Posterior cingulate gyrus (tissue), 11 donors: ENCODE data around the gene CD200.

Source experiments
- DNase-seq, 10 donors: peaks; one replicate each; pipeline versions ENCODE4 v3.0.0 to v3.0.0-alpha.2; 2020 to 2021; ENCODE audit warnings: mixed read lengths in 3 of 10
- intact Hi-C: fragments of 100-400 bp; cut with DNase I; formaldehyde crosslinking; loops from one replicate; pipeline ENCODE4 v1.15.1; 2023

The CD200 gene, protein sequence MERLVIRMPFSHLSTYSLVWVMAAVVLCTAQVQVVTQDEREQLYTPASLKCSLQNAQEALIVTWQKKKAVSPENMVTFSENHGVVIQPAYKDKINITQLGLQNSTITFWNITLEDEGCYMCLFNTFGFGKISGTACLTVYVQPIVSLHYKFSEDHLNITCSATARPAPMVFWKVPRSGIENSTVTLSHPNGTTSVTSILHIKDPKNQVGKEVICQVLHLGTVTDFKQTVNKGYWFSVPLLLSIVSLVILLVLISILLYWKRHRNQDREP

DNA sequence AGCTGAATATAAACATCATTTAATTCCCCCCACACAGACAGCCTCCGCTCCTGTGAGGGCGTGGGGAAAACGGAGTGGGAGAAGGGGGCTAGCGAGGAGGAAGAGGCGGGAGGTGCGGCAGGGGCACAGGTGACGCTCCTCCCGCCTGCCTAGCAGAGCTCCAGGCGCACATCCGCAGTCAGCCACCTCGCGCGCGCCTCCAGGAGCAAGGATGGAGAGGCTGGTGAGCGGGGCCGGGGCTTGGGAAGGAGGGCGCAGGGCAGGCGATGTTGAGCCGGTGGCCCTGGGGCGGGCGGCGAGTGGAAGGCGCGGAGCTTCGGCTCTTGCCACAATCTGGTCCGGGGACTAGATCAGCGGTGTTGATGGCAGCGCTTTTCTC, at the start of gene CD200:
CD200 (plus strand) TSS at position 155 of the 379 bp plus-strand sequence; CDS start at position 212, 57 bp downstream.
- peak; percentile 57 to 97 (median 76) for DNase-seq
- intact Hi-C loops: loop anchor here (5.0 kb wide), 1 partner anchor 59 kb away; no protein-coding TSS in a partner anchor

DNA sequence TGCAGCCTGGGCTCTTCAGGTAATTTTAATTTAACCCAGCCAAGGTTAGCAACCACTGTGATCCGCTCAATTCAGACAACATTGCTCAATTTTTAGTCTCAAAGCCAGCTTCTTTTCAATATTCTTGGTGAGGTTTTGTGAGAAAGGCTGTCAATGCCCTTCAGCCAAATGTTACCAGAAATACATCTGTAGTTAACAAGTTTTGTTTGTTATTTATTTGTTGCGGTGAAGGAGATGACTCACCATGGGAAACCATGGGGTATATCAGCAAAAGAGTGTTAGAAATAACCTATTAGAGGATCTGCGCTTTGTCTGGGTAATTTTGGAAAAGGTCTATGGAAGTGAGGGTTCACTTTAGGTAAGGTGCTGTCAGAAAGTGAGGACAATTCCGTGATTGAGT, 43.9 kb upstream of the CD200 start:
- DNase-seq: no peak
- intact Hi-C loops: no loop called here

DNA sequence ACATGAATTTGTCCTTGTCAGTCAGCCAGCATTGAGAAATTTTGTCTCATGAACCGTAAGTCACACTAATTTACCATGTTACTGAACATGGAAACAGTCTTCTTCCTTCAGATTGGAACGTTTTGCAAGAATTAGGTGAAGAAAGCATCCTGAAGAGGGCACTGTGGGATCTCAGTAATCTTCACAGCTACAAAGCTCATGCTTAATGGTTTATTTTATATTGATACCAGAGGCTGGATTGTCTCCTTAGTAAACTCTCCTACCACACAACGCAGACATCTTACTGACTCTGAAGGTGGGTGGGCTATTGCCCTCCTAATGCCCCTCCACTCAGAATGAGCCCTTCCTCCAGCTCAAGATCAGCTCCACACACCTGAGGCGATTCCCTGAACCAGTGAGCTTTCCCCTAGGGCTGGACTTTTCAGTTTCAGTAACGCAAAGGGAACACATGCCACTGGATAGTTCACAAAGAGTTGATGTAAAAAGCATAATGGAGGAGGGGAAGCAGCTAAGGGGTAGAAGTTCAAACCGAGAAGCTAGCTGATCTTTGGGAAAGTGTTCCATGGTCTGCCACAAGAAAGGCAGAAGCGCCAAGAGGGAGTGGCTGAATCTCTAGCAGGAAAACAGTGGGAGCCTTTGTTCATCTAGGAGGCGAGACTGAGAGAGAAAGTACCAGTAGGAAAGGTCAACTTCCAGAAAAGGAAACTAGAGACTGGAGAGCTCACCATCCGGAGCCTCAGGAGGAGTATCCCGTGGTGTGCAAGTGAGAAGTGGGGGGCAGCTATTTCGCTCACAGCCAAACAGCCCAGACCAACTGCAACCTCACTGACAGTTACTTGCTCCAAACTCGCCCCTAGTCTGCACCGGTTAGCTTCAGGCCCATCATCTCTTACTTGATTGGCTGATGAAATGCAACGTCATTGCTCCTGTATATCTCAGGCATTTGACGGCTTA, 39.3 kb upstream of the CD200 start, which contains the start of gene SLC9C1:
SLC9C1 (minus strand) TSS at position 849 of the 954 bp plus-strand sequence. CDS start 7,425 bp downstream, outside the sequence.
- intact Hi-C loops: loop anchor here (1.0 to 5.0 kb wide), 2 partner anchors 34 to 226 kb away; no protein-coding TSS in a partner anchor
- DNase-seq: peak in 2 of 10 donors; percentile 32 to 47

DNA sequence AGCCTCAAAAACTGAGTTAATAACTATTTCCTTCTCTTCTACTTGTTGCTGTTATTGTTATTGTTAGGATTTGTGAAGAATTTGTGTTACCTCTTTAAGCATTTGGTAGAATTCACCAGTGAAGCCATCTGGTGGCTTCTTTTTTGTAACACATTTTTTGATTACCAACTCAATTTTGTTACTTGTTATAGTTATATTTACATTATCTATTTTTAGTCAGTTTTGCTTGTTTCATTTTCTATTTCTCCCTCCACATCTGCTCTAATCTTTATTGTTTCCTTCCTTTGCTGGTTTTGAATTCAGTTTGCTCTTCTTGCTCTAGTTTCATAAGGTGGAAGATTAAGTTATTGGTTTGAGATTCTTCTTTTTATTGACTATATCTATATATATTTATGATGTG, 35.2 kb upstream of the CD200 start:
- intact Hi-C loops: no loop called here
- DNase-seq: no peak

DNA sequence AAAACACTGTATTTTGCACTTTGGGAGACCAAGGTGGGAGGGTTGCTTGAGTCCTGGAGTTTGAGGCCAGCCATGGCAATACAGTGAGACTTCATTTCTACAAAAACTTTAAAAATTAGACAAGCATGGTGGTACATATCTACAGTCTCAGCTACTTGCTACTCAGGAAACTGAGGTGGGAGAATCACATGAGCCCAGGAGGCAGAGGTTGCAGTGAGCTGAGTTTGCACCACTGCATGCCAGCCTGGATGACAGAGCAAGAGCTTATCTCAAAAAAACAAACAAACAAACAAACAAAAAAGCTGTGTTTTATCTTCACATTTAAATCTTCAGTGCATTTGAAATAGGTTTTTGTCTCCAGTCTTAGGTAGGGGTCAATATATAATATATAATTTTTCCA, 34.2 kb upstream of the CD200 start:
- intact Hi-C loops: no loop called here
- DNase-seq: no peak

DNA sequence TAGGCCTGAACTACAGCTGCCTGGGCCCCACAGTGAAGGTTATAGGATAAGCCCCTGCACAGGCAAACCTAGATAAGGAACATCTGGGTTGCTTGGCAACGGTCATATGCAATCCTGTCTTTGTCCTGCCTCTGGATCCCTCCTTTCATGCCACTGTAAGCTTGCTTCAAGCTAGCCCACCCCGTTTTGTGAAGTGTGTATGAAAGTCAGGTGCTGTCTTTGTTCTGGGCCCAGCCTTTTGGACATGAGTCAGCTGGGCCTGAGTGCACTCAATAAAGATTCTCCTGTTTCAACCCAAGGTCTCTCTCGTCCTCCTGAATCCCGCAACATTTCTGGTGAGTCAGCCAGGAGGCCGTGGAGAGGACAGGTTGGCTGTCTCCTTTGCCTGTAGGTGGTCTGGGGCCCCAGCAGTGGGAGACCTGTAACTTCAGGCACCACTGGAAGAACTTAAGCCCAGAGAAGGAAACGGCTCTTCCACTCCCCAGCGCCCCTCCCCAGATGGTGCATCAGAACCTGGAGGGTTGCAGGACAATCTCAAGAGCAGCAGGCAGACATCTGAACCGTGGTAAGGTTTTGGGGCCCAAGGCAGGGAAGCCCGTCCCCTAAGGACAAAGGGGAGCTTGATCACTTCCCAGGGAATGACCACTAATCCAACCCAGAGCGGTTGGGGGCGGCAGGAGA, 30.7 kb upstream of the CD200 start:
- no peak for DNase-seq
- intact Hi-C loops: no loop called here

DNA sequence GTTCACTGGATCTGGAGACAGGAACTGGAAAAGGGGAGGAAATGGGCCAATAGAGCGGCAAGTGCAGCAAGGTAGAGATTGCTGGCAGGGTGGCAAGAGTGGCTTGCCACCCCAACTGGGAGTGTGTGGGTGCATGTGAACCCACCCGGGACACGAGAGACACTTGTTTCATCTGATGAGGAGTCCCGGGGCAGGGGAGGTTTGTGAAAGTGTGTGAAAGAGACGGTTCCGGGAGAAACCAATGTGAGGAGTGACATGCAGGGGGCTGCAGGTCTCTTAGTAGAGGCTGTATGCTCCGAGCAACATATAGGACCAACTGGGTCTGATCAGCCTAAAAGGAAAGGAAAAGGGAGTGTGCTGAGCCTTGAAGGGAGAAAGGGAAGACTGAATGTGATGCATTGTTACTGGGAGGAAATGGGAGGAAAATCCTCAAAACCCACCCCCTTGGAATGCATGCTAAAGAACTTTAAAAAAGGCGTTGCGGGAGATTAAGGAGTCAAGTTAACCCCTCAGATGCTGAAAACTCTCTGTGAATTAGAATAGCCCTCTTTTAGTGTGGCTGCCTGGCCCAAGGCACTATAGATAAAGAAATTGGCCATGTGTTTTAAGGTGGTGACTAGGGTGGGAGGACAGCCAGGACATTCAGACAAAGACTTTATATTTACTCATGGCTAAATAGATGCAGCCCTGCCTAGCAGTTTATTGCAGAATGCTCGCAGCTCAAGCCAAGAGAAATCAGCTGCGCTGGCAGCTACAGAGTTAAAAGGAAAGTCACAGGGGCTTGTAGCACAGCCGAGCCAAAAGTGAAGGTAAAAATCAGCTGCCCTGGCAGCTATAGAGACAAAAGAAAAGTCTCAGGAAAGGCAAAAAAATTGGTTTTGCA, 29.8 kb upstream of the CD200 start:
- intact Hi-C loops: no loop called here
- DNase-seq: no peak

DNA sequence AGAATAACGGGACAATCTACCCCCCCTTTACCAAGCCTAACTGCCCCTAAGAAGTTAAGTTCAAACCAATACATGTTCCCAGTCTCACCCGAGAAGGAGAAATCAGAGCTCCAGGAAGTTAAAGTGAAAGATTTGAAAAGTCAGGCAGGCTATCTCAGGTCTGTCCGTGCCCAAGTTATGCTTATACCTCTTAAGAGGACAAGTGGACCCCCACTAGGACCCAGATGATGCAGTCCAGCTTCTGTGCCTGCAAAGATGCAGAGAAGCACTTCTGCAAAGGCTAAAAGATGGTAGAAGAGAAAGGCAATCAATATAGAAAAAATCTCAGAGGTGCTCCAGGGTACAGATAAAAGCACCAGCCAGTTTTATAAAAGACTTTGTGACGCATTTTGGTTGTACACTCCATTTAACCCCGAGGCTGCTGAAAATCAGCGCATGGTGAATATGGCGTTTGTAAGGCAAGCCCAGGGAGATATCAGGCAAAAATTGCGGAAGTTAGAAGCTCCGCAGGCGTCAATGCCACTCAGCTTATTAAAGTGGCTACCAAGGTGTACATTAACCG, 29.1 kb upstream of the CD200 start:
- intact Hi-C loops: no loop called here
- peak in 1 of 10 donors; percentile 30 for DNase-seq

DNA sequence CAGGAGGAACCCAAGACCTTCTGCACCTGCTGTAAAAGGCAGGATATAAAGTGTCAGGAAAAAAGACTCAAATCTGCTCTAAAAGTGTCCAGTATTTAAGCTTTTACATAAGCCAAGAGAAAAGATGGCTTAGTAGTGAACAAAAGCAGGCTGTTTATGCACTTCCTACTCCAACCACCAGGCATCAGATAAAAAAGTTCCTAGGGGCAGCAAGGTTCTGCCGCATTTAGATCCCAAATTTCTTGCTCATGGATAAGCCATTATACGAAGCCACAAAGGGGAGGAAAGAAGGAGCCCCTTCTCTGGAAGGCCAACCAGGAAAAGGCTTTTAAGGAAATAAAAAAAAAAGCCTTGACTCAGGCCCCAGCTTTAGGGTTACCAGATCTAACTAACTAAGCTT, 28.3 kb upstream of the CD200 start:
- intact Hi-C loops: no loop called here
- DNase-seq: no peak

DNA sequence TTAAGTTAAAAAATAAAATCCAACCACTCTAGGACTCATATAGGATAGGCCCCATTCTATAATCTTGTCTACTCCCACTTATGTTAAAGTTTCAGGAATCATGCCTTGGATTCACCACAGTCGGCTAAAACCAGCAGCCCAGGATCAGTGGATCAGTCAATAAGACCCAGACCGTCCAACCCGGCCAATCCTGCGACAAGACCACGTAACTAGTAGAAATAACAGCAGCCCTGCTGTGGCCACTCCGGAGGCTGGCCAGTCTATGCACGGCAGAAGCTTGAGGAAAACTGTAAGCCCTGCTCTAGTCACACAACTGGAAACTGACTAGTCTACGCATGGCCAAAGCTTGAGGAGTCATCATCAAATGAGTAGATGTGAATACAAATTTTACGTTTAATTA, 26.1 kb upstream of the CD200 start:
- intact Hi-C loops: no loop called here

DNA sequence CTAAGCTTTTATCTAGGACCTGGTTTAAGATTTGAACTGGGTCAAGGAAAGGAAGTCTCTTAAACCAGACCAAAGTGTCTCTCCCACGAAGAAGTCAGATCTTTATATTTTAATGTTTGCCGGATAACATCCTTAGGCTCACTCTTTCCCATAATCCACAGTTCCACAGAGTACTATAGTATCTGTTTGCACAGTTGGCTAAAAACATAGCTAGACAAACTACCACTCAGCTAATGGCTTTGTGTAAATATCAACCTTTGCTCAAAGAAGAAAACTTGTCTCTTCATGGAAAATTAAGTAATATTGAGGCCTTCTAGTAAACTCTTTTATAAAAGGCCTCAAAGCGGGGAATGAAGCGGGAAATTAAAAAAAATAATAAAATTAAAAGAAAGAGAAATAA, 25.4 kb upstream of the CD200 start:
- intact Hi-C loops: no loop called here
- no peak for DNase-seq

More for the DNA sequence above, 26.1 kb upstream of the CD200 start:
- DNase-seq: no peak

DNA sequence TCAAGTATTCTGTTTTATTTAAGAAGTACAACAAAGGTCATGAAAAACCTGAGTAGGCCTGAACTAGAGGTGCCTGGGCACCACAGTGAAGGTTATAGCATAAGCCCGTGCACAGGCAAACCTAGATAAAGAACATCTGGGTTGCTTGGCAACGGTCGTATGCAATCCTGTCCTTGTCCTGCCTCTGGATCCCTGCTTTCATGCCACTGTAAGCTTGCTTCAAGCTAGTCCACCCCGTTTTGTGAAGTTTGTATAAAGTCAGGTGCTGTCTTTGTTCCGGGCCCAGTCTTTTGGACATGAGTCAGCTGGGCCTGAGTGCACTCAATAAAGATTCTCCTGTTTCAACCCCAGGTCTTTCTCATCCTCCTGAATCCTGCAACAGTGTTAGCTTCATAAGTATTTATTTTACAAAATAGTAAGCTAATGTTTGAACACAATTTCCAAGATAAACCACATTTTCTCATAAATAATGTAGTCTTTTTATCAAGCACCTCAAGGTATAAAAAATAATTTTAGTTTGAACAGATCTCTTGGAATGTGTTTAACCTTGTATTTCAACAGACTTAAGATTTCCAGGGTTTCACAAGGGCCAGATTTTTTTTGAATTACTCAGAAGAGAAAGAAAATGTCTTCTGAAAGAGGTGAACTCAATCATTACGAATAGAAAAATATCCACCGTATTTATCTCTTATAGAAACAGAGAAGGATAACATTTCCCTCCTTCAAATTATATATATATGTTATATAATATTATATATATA, 24.6 kb upstream of the CD200 start:
- DNase-seq: no peak
- intact Hi-C loops: no loop called here

DNA sequence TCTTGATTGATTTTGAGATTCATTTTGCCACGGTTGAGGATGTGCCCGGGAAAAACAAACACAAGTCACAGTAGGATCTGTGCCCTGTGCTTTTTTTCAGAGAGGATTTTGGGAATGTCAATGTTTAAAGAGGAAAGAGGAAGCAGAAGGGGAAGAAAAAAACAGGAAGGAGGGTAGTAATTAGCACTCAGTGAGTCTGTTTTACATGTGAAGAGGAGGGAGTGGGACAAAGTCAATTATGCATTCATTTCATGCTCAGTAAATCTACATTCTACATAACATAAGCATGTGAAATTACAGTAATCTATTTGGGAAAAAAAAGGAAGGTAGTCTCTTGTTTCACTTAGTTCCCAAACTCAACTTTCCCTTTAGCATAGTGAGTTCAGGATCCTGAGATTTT, 18.3 kb upstream of the CD200 start:
- DNase-seq: no peak
- intact Hi-C loops: no loop called here

DNA sequence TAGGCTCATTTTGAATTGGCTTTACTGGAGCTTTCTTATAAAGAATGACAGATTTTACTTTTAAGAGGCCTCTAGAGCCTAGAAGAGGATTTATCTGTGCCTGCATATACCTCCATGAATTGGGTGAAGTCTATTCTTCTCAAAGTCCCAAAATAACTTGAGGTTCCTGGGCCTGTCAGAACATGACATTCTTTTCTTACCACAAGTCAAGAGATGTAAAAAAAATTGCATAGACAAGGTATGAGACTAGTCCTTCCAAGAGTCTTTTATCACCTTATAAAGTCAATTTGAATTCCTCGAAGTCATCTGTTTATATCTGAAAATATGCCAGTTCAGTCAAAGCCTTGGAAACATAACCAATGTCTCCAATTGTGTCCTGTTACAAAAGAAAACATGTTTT, 17.2 kb upstream of the CD200 start:
- DNase-seq: no peak
- intact Hi-C loops: no loop called here

DNA sequence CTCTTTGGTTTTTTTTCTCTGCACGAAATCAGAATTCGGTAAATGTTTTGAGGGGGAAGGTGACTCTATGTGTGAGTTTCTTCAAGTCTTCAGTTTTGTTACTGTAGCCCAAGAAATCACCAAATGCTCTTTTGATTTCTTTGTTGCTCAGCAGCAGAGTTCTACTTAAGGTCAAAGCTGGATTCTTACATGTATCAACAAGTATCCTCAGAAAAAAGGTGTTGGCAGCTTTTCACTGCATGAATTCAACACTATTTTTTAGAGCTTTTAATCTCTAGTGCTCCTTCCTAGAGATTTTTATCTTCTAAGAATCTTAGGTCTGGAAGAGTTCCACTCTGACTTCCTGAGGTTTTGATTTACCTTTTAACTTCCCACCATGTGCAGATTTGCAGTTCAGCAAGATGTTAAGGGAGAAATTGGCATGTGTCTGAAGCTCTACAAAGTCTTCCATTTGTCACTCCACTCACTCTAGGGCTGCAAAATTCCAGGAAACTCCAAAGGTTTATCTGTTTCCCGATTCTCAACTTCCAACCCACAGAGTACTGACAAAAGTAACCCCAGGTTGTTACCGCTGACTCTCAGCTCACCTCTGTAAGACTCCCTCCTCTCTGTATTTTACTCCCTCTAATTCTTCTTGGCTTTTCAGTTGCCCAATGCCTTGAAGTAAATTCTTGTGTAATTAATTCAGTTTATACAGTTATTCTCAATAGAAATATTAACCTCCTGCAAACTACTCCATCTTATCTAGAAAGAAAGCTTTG, 13.3 kb upstream of the CD200 start:
- intact Hi-C loops: no loop called here
- no peak for DNase-seq

DNA sequence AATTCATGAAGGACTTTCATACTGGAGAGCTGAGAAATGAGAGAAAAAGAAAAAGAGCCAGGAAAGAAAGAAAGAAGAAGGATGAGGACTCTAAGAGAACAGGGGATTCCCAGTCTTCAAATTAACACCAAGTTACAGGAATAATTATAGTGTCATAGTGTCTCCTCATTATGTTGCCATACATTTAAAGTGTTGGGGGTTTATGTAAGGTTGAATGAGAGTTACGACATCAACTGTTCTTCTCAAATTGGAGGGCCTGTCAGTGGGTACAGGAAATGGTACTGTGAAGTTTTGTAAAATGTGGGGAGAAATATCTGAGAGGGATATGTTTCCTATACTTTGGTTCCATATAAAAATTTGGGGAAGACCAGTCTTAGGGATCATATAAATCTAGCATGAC, 12.3 kb upstream of the CD200 start:
- no peak for DNase-seq
- intact Hi-C loops: no loop called here

DNA sequence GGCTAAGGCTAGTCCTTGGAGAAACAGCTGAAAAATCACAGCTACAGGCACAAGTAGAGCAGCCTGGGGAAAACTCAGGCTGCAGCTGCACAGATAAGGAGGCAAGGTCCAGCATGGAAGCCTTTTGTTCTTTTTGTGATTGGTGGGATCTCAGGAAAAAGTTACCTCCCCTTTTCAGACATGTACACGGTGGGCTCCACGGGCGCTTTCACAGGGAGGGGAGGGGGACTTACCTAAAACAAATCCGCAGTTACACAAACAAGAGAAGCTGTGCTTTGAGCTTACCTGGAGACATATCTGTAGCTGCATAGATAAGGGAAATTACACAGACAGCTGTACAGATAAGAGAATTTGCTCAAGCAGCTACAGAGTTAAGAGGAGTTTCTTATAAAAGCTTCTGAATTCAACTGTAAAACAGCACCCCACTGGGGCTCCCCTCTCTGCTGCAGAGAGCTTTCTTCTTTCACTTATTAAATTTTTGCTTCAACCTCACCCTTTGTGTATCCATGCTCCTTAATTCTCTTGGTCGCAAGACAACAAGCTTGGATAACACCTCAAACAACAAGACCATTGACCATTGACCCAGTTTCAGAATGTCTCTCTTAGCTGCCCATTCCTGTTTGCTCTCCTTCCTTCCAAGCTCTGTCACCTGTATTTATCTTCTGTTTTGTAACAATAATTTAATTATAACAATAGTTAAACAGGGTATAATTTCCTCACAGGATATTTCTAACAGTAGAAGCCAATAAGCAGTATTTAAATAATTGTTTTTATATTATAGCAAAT, 10.9 kb upstream of the CD200 start:
- intact Hi-C loops: no loop called here

More for the DNA sequence above, 10.9 kb upstream of the CD200 start:
- DNase-seq: no peak
